PFSK-1 (cell line): Measurements from ENCODE around the gene NPAS2.

Source experiments
- FOXP2 ChIP-seq: optimal IDR thresholded peaks from 2 replicates; pipeline ENCODE3; 2011; ENCODE audit warnings: borderline replicate concordance, control low read depth, inconsistent platforms; ENCODE audit not compliant: insufficient read depth; ENCODE audit errors: extremely low read length, extremely low read depth
- POLR2AphosphoS5 ChIP-seq: IDR thresholded peaks from 2 replicates; pipeline ENCODE4 v1.6.1; 2012; ENCODE audit warnings: low read depth, mild to moderate bottlenecking, control low read depth, low read length, moderate library complexity
- SIN3A ChIP-seq: IDR thresholded peaks from 2 replicates; pipeline ENCODE4 v1.6.1; 2012; ENCODE audit warnings: mild to moderate bottlenecking, low read length, moderate library complexity, borderline replicate concordance; ENCODE audit not compliant: insufficient read depth
- TAF1 ChIP-seq: IDR thresholded peaks from 2 replicates; pipeline ENCODE4 v1.6.1; 2012; ENCODE audit warnings: low read length, control low read depth, borderline replicate concordance; ENCODE audit not compliant: insufficient read depth
- TF ChIP-seq, protein P1 (sequence below), 2 experiments: IDR thresholded peaks; 2 replicates each; pipeline versions ENCODE4 v1.6.1 to v1.8.0; 2011 to 2012; ENCODE audit warnings: low read depth in 2 of 2, low read length in 2 of 2, control low read depth in 1 of 2, inconsistent platforms in 1 of 2, mild to moderate bottlenecking in 1 of 2, moderate library complexity in 1 of 2; ENCODE audit not compliant: insufficient read depth in 1 of 2

Gene NPAS2

DNA sequence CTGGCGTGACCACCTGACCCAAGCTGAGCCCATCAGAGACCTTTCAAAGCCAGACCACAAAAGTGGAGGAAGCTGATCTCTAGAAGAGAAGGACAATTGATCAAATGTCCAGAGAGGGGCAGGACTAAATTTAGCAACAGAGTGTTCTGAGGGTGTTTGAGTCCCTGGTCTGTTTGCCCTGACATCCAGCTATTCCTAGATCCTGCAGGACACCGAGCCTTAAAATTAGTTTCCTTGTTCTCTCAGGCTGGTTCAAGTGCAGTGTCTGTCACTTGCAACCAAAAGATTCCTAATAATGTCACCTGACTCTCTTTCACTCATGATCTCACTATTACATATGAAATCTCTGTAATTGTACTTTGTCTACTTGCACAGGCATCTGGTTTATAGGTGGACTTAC, 33.0 kb upstream of the NPAS2 start:
- no peak for TF ChIP-seq SIN3A
- no peak for TF ChIP-seq FOXP2
- no peak for TF ChIP-seq POLR2AphosphoS5
- TF ChIP-seq, protein P1, sequence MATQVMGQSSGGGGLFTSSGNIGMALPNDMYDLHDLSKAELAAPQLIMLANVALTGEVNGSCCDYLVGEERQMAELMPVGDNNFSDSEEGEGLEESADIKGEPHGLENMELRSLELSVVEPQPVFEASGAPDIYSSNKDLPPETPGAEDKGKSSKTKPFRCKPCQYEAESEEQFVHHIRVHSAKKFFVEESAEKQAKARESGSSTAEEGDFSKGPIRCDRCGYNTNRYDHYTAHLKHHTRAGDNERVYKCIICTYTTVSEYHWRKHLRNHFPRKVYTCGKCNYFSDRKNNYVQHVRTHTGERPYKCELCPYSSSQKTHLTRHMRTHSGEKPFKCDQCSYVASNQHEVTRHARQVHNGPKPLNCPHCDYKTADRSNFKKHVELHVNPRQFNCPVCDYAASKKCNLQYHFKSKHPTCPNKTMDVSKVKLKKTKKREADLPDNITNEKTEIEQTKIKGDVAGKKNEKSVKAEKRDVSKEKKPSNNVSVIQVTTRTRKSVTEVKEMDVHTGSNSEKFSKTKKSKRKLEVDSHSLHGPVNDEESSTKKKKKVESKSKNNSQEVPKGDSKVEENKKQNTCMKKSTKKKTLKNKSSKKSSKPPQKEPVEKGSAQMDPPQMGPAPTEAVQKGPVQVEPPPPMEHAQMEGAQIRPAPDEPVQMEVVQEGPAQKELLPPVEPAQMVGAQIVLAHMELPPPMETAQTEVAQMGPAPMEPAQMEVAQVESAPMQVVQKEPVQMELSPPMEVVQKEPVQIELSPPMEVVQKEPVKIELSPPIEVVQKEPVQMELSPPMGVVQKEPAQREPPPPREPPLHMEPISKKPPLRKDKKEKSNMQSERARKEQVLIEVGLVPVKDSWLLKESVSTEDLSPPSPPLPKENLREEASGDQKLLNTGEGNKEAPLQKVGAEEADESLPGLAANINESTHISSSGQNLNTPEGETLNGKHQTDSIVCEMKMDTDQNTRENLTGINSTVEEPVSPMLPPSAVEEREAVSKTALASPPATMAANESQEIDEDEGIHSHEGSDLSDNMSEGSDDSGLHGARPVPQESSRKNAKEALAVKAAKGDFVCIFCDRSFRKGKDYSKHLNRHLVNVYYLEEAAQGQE (IDR thresholded peaks at IDR 0.05; ENCODE audit: insufficient read depth in 1 of 2, low read depth in 2 of 2, low read length in 2 of 2), result no peak
- TF ChIP-seq TAF1, result no peak

DNA sequence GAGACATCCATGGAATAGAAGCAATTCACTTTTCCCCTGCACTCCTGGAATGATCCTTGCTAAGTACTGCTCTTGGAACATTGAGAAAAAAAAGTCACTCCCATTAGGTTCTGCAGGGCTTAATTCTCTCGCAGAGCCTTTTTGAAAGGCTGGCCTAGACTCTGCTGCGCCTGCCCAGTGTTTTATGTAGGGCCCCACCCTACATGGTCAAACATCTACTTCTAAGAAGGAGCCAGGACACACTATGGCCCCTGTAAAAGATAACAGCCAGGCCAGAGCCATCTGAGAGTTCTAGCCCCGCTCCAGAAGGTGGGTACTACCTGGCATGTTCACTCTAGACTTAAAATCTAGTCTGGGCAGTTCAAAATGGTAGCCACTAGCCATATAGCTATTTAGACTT, 30.6 kb upstream of the NPAS2 start:
- no peak for TF ChIP-seq POLR2AphosphoS5
- TF ChIP-seq SIN3A, result no peak
- TF ChIP-seq TAF1, result no peak
- no peak for TF ChIP-seq FOXP2
- TF ChIP-seq, protein P1 (IDR thresholded peaks at IDR 0.05; ENCODE audit: insufficient read depth in 1 of 2, low read depth in 2 of 2, low read length in 2 of 2), result no peak

DNA sequence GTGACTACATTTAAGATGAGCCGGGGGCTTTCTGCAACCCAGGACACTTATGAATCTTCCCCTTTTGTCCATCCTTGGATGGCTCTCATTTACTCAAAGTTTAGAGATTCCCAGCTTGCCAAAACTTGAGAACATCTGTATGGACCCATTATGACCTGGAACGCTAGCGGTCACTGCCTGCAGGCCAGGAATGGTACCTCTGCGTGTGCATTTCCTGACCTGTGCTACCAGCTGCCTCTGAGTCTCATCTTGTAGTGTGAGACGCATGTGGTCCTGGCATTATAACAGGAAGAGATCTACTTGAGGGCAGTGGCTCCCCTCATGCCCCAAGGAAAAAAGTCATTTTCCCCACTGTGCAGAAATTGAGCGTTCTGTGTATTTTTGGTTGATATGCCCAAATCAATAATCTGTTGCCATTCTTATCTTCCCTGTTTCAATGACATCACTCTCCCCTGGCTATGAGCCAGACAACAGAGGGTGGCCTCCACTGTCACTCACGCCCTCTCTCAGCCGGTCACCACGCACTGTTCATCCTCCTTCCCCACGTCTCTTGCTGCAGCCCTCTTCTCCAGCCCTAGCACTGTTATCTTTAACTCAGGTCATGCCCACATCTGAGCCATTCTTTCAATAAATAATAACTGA, 28.5 kb upstream of the NPAS2 start:
- TF ChIP-seq, protein P1 (IDR thresholded peaks at IDR 0.05; ENCODE audit: insufficient read depth in 1 of 2, low read depth in 2 of 2, low read length in 2 of 2), result no peak
- TF ChIP-seq SIN3A (no peak), FOXP2 (no peak), POLR2AphosphoS5 (no peak), TAF1 (no peak)

DNA sequence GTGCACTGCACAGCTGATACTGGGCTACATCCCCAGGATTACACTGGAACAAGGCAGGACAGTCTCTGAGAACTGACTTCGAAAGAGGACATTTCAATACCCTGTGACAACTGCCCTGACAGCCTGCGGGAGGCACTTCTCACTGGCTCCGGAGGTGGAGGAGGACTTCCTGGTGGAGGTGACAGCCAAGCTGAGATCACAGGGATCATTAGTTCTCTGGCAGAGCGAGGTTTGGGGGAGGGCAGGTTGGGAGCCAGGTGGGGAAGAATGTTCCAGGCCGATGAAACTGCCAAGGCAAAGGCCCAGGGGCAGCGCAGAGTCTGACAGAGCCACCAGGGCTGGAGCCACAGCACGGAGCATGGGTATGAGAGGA, 28.0 kb upstream of the NPAS2 start:
- TF ChIP-seq, protein P1 (IDR thresholded peaks at IDR 0.05; ENCODE audit: insufficient read depth in 1 of 2, low read depth in 2 of 2, low read length in 2 of 2), result no peak
- no peak for TF ChIP-seq SIN3A
- no peak for TF ChIP-seq FOXP2
- TF ChIP-seq POLR2AphosphoS5, result no peak

DNA sequence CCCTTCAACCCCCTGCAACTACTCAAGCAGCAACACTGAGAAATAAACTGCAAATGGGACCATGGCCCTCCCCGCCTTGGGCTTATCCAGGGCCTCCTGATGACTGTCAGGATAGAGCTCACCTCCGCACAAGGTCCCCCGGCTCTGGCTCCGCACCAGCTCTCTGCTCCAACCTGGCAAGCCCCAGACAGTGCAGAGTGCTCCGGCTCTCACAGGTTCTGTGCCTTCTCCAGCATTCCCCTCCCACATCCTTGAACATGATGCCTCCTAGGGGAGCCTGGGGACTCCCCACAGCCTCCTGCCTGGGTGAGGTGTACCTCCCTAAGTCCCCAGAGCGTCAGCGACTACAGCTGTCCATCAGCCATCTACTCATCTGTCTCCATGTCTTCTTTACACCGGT, 26.7 kb upstream of the NPAS2 start:
- TF ChIP-seq, protein P1 (IDR thresholded peaks at IDR 0.05; ENCODE audit: insufficient read depth in 1 of 2, low read depth in 2 of 2, low read length in 2 of 2), result no peak
- no peak for TF ChIP-seq POLR2AphosphoS5
- TF ChIP-seq TAF1, result no peak
- TF ChIP-seq SIN3A, result no peak
- TF ChIP-seq FOXP2, result no peak
